Activated CD4-positive, alpha-beta T cell treated with anti-CD3 and anti-CD28 coated beads, Interleukin-2, amount 10 ng/mL, durations not matched to agents 7 days and 5 days (primary cell): Measurements from ENCODE around the gene MFAP4. TPM values are rescaled to one million over a fixed set of nuclear protein-coding genes. Genes with fewer than 3 reads are reported as not detected.
A peak's percentile ranks its signal among the peaks of the same experiment; 100 is the strongest.

Experiments used
- CTCF ChIA-PET: fragments of 350-600 bp; sonication (Branson Sonifier 250); formaldehyde crosslinking; loops from one replicate; lab custom pipeline; 2021; ENCODE audit warnings: antibody characterized with exemption; lab: Charles Lee
- POLR2A ChIA-PET: fragments of 350-600 bp; sonication (Branson Sonifier 250); formaldehyde crosslinking; loops from one replicate; lab custom pipeline; 2021; ENCODE audit warnings: antibody characterized with exemption; lab: Charles Lee
- DNase-seq: peaks from one replicate; pipeline ENCODE4 v3.0.0-alpha.2; 2020
- H3K27ac Mint-ChIP-seq: one replicate; pipeline ENCODE4 v1.8.0; 2021; ENCODE audit warnings: mild to moderate bottlenecking, moderate library complexity, mixed read lengths
- H3K27me3 Mint-ChIP-seq: one replicate; pipeline ENCODE4 v1.8.0; 2021; ENCODE audit warnings: mixed read lengths
- H3K36me3 Mint-ChIP-seq: one replicate; pipeline ENCODE4 v1.8.0; 2021; ENCODE audit warnings: low read depth, mixed read lengths
- H3K4me1 Mint-ChIP-seq: one replicate; pipeline ENCODE4 v1.8.0; 2021; ENCODE audit warnings: mixed read lengths
- H3K4me3 Mint-ChIP-seq: one replicate; pipeline ENCODE4 v1.8.0; 2021; ENCODE audit warnings: mild to moderate bottlenecking, moderate library complexity, mixed read lengths
- H3K9me3 Mint-ChIP-seq: one replicate; pipeline ENCODE4 v1.8.0; 2021; ENCODE audit warnings: mixed read lengths
- total RNA-seq, 2 experiments: library from RNA; stranded (reverse); gene quantifications; one replicate each; pipeline ENCODE4 v1.2.3, GENCODE V29; 2021

MFAP4 gene
- total RNA-seq, 2 experiments from 2014 or later: not detected

- H3K27me3 Mint-ChIP-seq: no peaks in the 10 kb centered on the region
- peaks cover 2% of the 10 kb centered on the region for H3K9me3 Mint-ChIP-seq
- DNase-seq: peak; percentile 31
- H3K4me1 Mint-ChIP-seq: peaks cover 67% of the 10 kb centered on the region
- POLR2A ChIA-PET: no interaction called here
- H3K27ac Mint-ChIP-seq: peak overlapping the region; percentile 95
- H3K4me3 Mint-ChIP-seq: peak overlapping the region; percentile 66
- CTCF ChIA-PET: no interaction called here
- H3K36me3 Mint-ChIP-seq: peaks cover 9% of the 10 kb centered on the region
Observed at GRCh38 chr17:19370493-19370960, 16.5 kb downstream of the MFAP4 start.

GRCh38 chr17:19369846-19370492 lies 17.0 kb downstream of the MFAP4 start:
- peak overlapping the region; percentile 66 for H3K4me3 Mint-ChIP-seq

GRCh38 chr17:19369107-19369778 lies 17.7 kb downstream of the MFAP4 start:
- ChIA-PET POLR2A (interaction anchor here (1.2 kb wide), 1 partner anchor 8 kb away, joined by 4 read pairs; no protein-coding TSS in a partner anchor), CTCF (interaction anchor here (0.6 to 0.8 kb wide), 2 partner anchors 9 to 14 kb away, joined by 3 read pairs; no protein-coding TSS in a partner anchor)
- peaks cover 63% of the 10 kb centered on the region for H3K4me1 Mint-ChIP-seq

More at GRCh38 chr17:19369846-19370492, 17.0 kb downstream of the MFAP4 start:
- CTCF ChIA-PET: interaction anchor here (0.6 to 0.8 kb wide), 2 partner anchors 10 to 15 kb away, joined by 3 read pairs; no protein-coding TSS in a partner anchor
- Mint-ChIP-seq H3K27ac (peak overlapping the region; percentile 95), H3K27me3 (no peaks in the 10 kb centered on the region), H3K36me3 (peaks cover 9% of the 10 kb centered on the region), H3K4me1 (peaks cover 66% of the 10 kb centered on the region), H3K9me3 (peaks cover 2% of the 10 kb centered on the region)
- peak; percentile 60 for DNase-seq
- POLR2A ChIA-PET: no interaction called here

GRCh38 chr17:19368229-19368628 lies 18.8 kb downstream of the MFAP4 start:
- H3K4me3 Mint-ChIP-seq: no peak overlapping the region
- H3K36me3 Mint-ChIP-seq: peaks cover 7% of the 10 kb centered on the region
- H3K27ac Mint-ChIP-seq: peak overlapping the region; percentile 36
- ChIA-PET CTCF (no interaction called here), POLR2A (interaction anchor here (1.2 kb wide), 1 partner anchor 9 kb away, joined by 4 read pairs; no protein-coding TSS in a partner anchor)
- no peak for DNase-seq
- H3K9me3 Mint-ChIP-seq: peaks cover 2% of the 10 kb centered on the region
- H3K27me3 Mint-ChIP-seq: peaks cover 5% of the 10 kb centered on the region
- peaks cover 67% of the 10 kb centered on the region for H3K4me1 Mint-ChIP-seq

More at GRCh38 chr17:19369107-19369778, 17.7 kb downstream of the MFAP4 start:
- peaks cover 2% of the 10 kb centered on the region for H3K9me3 Mint-ChIP-seq
- no peak for DNase-seq
- H3K4me3 Mint-ChIP-seq: peak overlapping the region; percentile 66
- H3K36me3 Mint-ChIP-seq: peaks cover 9% of the 10 kb centered on the region
- no peaks in the 10 kb centered on the region for H3K27me3 Mint-ChIP-seq
- H3K27ac Mint-ChIP-seq: peak overlapping the region; percentile 95

GRCh38 chr17:19366637-19366972 lies 20.4 kb downstream of the MFAP4 start:
- no peak for DNase-seq
- Mint-ChIP-seq H3K27me3 (peaks cover 5% of the 10 kb centered on the region), H3K27ac (no peak overlapping the region), H3K9me3 (peaks cover 2% of the 10 kb centered on the region), H3K4me3 (no peak overlapping the region), H3K36me3 (peaks cover 7% of the 10 kb centered on the region), H3K4me1 (peaks cover 63% of the 10 kb centered on the region)
- POLR2A ChIA-PET: no interaction called here
- CTCF ChIA-PET: interaction anchor here (0.5 to 2.0 kb wide), 2 partner anchors 80 to 95 kb away, joined by 3 to 5 read pairs; no protein-coding TSS in a partner anchor

GRCh38 chr17:19365833-19366636 lies 21.0 kb downstream of the MFAP4 start:
- H3K4me3 Mint-ChIP-seq: no peak overlapping the region
- DNase-seq: no peak
- ChIA-PET CTCF (interaction anchor here (0.5 to 4.5 kb wide), 5 partner anchors 12 to 99 kb away, joined by 3 to 37 read pairs (median 5); partner anchors contain the start of gene MAPK7), POLR2A (interaction anchor here (0.6 to 0.7 kb wide), 2 partner anchors 12 to 945 kb away, joined by 3 read pairs; no protein-coding TSS in a partner anchor)
- peak overlapping the region; percentile 31 for H3K27ac Mint-ChIP-seq
- H3K9me3 Mint-ChIP-seq: peaks cover 2% of the 10 kb centered on the region
- H3K4me1 Mint-ChIP-seq: peaks cover 57% of the 10 kb centered on the region
- H3K27me3 Mint-ChIP-seq: peaks cover 9% of the 10 kb centered on the region
- peaks cover 6% of the 10 kb centered on the region for H3K36me3 Mint-ChIP-seq

GRCh38 chr17:19365499-19365817 lies 21.5 kb downstream of the MFAP4 start:
- no peak overlapping the region for H3K4me3 Mint-ChIP-seq
- peaks cover 12% of the 10 kb centered on the region for H3K27me3 Mint-ChIP-seq
- no peak for DNase-seq
- H3K27ac Mint-ChIP-seq: peak overlapping the region; percentile 68
- peaks cover 51% of the 10 kb centered on the region for H3K4me1 Mint-ChIP-seq
- ChIA-PET CTCF (interaction anchor here (0.5 to 4.5 kb wide), 6 partner anchors 13 to 99 kb away, joined by 3 to 37 read pairs (median 4); partner anchors contain the start of gene MAPK7), POLR2A (interaction anchor here (0.6 to 0.7 kb wide), 3 partner anchors 12 to 946 kb away, joined by 3 read pairs; no protein-coding TSS in a partner anchor)
- H3K9me3 Mint-ChIP-seq: peaks cover 2% of the 10 kb centered on the region
- H3K36me3 Mint-ChIP-seq: peaks cover 5% of the 10 kb centered on the region

- ChIA-PET CTCF (interaction anchor here (1.2 to 4.5 kb wide), 5 partner anchors 9 to 82 kb away, joined by 3 to 37 read pairs (median 3); partner anchors contain the start of gene MAPK7), POLR2A (interaction anchor here (0.6 to 0.7 kb wide), 3 partner anchors 13 to 946 kb away, joined by 3 read pairs; no protein-coding TSS in a partner anchor)
- Mint-ChIP-seq H3K9me3 (no peaks in the 10 kb centered on the region), H3K27ac (no peak overlapping the region), H3K27me3 (peaks cover 12% of the 10 kb centered on the region), H3K4me1 (peaks cover 46% of the 10 kb centered on the region), H3K36me3 (peaks cover 2% of the 10 kb centered on the region), H3K4me3 (no peak overlapping the region)
- DNase-seq: no peak
Observed at GRCh38 chr17:19364699-19365498, 22.1 kb downstream of the MFAP4 start.

- no peak for DNase-seq
- POLR2A ChIA-PET: interaction anchor here (1.2 kb wide), 1 partner anchor 14 kb away, joined by 3 read pairs; no protein-coding TSS in a partner anchor
- CTCF ChIA-PET: interaction anchor here (0.5 to 4.5 kb wide), 25 partner anchors 8 to 417 kb away, joined by 3 to 37 read pairs (median 4); partner anchors contain the start of gene MAPK7
- peak overlapping the region; percentile 84 for H3K4me3 Mint-ChIP-seq
- peak overlapping the region; percentile 51 for H3K27ac Mint-ChIP-seq
- H3K36me3 Mint-ChIP-seq: no peaks in the 10 kb centered on the region
- H3K27me3 Mint-ChIP-seq: peaks cover 12% of the 10 kb centered on the region
- H3K9me3 Mint-ChIP-seq: no peaks in the 10 kb centered on the region
- H3K4me1 Mint-ChIP-seq: peaks cover 32% of the 10 kb centered on the region
Observed at GRCh38 chr17:19363460-19364035, 23.4 kb downstream of the MFAP4 start.

- H3K27me3 Mint-ChIP-seq: peaks cover 12% of the 10 kb centered on the region
Observed at GRCh38 chr17:19363114-19363438, 23.9 kb downstream of the MFAP4 start.

More at GRCh38 chr17:19363114-19363438, 23.9 kb downstream of the MFAP4 start:
- peak overlapping the region; percentile 84 for H3K4me3 Mint-ChIP-seq
- POLR2A ChIA-PET: interaction anchor here (0.5 to 1.2 kb wide), 2 partner anchors 14 to 19 kb away, joined by 3 read pairs; no protein-coding TSS in a partner anchor
- H3K36me3 Mint-ChIP-seq: no peaks in the 10 kb centered on the region
- H3K9me3 Mint-ChIP-seq: no peaks in the 10 kb centered on the region
- CTCF ChIA-PET: interaction anchor here (0.5 to 4.5 kb wide), 28 partner anchors 9 to 417 kb away, joined by 3 to 37 read pairs (median 4); partner anchors contain the start of gene MAPK7
- no peak for DNase-seq
- H3K27ac Mint-ChIP-seq: peak overlapping the region; percentile 85
- H3K4me1 Mint-ChIP-seq: peaks cover 28% of the 10 kb centered on the region
